ENCODE results near the gene NDUFA3.

The NDUFA3 gene

DNA sequence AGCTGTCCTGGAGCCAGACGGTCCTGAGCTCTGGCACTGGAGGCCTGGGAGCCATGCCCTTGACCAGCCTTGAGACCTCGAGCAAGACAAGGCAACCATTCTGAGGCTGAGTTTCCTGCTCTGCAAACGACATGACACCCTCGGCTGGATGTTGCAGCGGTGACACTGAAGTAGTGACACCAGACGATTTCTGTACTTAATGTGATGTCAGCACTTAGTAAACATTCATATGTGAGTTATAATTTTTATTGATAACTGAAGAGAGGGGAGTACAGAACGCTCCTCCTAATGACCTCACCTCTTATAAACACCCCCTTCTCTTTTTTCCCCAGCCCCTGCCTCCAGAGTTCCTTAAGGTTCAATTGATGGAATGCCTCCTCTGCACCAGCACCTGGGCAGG lies 5.8 kb downstream of the NDUFA3 start:
- no peak for DNase-seq

DNA sequence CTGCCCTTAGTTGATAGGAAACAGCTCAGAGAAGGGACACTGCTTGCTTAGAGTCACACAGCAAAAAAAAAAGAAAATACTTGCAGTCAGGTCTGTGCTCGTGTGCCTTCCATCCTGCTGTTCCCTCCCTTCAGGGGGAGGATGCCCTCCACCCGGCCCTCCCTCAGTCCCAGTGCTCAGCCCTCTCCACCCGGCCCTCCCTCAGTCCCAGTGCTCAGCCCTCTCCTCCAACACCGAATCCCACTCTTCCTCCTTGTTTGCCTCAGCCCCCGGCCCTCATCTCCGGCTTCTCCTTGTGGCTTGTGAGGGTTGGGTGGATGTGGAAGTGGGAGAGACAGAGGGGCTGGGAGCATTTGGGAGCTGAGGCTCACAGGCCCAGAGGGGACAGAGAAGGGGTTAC lies 7.0 kb downstream of the NDUFA3 start:
- no peak for DNase-seq

DNA sequence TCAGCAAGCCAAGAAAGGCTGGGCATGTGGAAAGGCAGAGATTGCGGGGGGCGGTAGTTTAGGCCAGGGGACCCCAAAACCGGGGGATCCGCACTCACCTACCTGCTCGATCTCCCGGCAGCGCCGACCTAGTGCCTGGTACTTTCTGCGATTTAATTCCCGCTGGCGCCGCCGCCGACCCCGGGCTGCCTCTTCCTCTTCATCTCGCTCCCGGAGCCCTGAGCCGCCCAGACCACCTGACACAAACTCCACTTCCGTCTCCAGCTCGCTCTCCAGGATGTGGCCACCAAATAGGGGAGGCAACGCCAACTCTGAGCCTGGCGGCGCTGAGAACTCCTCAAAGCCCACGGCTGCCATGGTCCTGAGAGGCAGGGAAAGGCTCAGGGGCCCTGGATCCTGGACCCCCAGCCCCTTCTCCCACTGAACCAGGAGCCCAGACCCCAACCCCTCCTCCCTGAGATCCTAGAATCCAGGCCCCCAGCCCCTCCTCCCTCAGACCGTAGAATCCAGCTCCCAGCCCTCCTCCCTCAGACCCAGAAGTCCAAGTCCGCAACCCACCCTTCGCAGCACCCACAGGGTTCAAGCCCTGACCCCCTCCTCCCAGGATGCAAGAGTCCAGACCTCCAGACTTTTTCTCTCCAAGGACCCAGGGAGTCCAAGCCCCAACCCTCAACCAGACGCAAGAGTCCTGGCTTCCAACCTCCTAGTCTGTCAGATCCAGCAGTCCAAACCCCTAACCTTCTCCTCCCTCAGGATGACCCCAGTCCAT lies 11.9 kb downstream of the NDUFA3 start:
- DNase-seq = peak; percentile 85 to 88

- peak; percentile 96 to 98 for DNase-seq
These were observed 12.7 kb downstream of the NDUFA3 start, which contains the start of the genes PRPF31 and TFPT for GRCh38 chr19:54115109-54116063. PRPF31 (plus strand) TSS chr19:54115754; CDS start chr19:54118279, 2,525 bp downstream. TFPT (minus strand) TSS chr19:54115657; CDS start chr19:54115269, 388 bp downstream.

- DNase-seq = no peak
These were observed 18.6 kb downstream of the NDUFA3 start for GRCh38 chr19:54121259-54121658.

- DNase-seq = no peak
These were observed 21.0 kb downstream of the NDUFA3 start for GRCh38 chr19:54123682-54124081.

GRCh38 chr19:54124393-54124792 lies 21.7 kb downstream of the NDUFA3 start:
- no peak for DNase-seq

- DNase-seq = no peak
These were observed 23.1 kb downstream of the NDUFA3 start for GRCh38 chr19:54125713-54126112.

GRCh38 chr19:54127688-54128440 lies 25.2 kb downstream of the NDUFA3 start:
- no peak for DNase-seq

- no peak for DNase-seq
These were observed 25.7 kb downstream of the NDUFA3 start for GRCh38 chr19:54128441-54128725.

DNA sequence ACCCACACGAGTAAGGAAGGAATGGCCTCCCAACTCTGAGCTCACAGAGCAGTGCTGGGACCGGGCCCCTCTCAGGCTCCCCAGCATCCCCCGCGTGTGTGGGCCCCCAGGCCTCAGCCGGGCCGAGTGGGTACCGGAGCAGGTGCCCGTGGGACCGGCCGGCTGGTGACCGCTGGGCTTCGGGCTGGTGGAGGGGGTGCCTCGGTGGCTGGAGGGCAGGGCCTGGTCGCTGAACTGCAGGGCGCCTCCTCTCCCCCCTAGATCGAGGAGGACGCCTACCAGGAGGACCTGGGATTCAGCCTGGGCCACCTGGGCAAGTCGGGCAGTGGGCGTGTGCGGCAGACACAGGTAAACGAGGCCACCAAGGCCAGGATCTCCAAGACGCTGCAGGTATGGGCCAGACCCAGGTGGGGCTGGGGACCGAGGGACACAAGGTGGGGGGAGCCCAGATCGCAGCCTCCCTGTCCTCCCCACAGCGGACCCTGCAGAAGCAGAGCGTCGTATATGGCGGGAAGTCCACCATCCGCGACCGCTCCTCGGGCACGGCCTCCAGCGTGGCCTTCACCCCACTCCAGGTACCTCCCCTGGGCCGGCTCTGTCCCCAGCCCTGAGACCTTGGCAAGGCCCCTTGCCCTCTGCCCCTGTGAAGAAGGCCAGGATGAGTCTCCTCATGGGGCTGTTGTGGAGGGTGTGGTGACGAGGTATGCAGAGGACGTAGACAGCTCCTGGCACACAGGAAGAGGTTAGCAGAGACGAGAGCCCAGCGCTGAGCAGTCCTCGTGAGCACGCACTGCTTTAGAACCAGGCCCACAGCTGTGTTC lies 26.4 kb downstream of the NDUFA3 start:
- no peak for DNase-seq

DNA sequence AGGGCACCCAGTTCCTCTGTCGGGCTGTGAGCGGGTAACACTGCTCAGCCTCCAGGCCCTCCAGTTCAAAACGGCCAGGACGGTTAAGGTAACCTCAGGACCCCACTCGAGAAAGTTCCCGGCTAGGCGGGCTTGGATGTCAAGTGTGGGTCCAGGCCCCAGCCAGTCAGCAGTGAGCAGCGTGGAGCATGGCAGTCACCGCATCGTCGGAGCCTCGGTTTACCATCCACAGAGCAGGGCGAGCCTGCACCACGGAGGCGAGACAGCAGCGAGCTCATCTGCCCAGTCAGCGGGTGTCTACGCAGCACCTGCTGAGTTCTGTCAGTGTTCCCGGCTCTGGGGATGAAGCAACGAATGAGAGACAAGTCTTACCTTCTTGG lies 27.0 kb downstream of the NDUFA3 start:
- DNase-seq = no peak

DNA sequence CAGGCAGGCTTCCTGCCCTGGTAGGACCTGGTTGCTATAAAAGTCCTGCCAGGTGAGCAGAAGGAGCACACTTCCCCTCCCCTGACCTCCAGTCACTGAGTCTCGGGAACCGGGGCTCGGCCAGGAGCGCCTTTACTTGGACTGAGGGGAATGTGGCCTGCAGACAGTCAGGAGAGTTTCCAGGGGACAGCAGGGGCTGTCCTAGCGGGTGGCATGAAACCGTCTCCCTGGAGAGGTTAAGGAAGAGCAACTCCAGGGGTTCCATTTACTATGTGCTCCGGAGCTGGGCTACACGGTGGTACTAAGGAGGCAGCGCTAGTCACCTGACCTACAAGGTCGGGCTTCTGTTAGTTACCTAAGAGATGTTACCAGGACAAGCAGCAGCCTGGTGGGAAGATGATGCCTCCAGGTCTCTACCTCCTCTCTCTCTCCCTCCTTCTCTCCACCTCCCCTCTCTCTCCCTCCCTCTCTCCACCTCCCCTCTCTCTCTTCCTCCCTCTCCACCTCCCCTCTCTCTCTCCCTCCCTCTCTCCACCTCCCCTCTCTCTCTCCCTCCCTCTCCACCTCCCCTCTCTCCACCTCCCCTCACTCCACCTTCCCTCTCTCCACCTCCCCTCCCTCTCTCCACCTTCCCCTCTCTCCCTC lies 30.8 kb downstream of the NDUFA3 start:
- peak in 1 of 2 experiments; percentile 13 for DNase-seq

GRCh38 chr19:54133957-54134590 lies 31.4 kb downstream of the NDUFA3 start:
- no peak for DNase-seq

DNA sequence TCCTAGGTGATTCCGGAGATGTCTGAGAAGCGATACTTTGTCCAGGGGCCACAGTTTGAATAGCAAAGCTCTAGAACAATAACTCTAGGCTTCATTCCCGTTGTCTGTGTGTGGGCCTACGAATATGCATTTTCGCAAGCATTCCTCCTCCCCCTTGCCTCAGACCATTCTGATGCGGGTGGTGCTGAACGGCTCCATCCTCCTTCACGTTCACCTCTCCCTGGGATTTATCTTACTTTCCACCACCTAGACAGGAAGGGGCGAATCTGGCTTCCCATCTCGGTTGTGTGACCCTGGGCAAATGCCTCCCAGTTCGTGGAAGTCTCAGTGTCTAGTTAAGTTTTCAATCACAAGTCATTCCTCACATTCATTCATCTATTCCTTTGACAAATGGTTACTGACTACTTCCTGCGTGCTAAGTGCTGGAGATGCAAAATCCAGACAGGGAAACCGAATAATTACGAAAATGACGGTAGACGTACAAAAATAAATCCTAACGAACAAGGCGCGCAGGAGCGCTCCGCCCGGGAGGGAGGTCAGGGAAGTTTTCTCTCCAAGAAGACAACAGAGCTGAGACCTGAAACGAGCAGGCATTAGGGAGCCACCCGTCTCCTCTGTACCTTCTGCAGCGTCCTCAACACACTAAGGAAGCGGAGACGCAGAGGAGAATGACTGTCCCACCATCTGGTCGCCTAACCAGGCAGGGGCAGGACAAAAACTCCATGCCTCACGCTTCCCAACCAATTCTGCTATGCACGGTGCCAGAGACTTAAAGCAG lies 33.6 kb downstream of the NDUFA3 start:
- DNase-seq = peak in 1 of 2 experiments; percentile 58

DNA sequence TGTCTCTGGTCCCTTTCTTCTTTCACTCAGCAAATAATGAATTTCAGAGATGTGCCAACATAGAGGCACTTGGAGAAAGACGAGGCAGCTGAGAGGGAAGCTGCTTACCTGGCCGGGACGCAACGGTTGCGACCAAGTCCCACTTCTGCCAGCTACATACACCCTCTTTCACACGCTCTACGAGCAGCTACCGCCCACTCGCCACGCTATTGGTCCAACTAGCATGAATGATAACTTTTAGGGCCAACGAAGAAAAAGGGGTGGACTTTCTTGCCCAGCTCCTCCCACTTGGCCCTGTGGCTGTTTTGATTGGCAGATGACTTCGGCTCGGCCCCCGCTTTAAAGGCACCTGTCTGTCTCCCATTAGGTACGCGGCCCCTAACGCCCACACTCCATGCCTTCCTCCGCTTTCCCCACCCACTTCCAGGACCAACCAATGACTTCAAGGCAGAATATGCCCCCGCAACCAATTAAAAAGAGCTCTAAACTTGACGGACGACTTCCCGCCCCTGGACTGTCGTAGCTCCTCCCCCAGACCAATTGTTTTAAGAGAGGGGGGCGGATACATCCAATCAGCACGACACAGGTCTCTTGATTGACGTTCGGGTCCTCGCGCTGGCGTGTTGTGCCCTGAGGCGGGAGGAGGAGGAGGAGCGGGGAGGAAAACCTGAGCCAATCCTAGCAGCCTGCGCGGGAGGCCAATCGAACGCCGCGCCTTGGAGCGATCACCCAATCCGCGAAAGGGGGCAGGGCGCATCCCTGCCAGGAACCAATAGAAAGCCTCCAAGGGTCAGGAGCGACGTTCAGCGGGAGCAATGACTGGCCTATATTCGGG lies 34.4 kb downstream of the NDUFA3 start:
- peak; percentile 100 for DNase-seq

DNA sequence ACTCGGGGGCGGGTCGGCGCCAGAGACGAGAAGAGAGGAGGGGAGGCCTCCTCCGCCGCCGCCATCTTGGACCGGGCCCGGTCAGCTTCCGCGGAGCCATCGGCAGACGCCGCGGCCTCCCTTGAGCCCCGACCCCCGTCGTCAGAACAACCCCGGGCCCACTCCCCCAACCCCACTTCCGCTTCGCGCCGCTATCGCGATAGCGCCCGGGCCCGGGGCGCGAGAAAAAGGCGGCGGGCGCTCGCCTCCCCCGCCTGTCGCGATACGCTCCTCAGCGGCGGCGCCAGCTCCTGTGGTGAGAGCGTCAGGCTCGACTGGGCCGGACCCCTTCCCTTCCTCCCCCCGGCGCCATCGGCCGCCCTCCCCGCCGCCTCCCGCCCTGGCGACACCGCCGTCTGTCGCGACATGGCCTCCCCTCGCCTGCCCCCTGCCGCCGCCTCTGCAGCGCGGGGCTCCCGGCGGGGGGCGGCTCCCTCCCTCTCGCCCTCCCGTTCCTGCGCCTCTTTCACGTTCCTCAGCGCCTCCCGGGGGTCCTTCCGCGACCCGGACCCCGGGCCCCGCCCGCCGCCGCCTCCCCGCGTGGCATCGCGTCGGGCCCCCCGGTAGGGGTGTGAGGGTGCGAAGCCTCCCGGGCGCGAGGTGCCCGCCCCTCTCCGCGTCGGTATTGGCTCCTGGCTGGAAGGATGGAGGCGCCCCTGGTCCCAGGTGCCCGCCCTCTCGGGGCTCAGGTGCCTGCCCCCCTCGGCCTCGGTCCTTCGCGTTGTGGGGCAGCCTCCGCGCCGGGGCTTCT lies 35.2 kb downstream of the NDUFA3 start, which contains the start of gene CNOT3:
Gene CNOT3, plus strand, starts transcription at position 64 of the 790 bp plus-strand sequence. CDS start 5,217 bp downstream, outside the sequence.
- no peak for DNase-seq

DNA sequence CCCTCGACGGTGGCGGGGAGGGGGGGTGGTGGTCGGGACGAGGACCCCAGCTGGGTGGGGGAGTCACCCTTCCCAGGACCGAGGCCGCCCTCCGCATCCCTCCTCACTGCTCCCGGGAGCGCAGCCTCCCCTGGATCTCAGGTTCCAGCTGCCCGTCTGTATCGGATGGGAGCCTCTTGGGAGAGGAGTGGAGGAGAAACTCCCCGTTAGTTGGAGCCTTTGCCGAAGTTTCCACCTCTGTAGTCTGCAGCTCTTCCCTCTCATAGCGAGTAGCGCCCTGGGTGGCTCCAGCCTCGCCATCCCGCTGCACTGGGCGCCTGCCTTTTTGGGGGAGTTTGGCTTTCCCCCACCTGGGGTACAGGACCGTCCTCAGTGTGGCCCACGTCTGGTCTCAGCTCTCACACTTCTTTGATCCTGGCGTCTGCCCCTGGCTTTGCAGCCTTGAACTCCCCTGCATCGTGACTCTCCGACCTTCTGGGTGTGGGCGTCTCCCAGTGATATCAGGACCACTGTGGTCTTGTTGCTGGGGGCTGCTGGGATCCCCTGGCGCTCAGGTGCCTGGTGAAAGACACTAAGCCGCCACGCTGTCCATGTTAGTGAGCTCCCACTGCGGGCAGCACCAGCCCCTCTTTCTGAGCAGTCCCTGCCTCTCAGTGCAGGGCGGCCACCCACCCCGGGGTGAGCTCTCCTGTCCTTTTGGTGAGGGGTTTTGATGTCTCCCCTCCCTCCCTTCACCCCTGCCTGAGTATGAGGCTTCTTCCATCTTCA lies 36.0 kb downstream of the NDUFA3 start:
- peak in 1 of 2 experiments; percentile 17 for DNase-seq
